Measurements from ENCODE around the gene FHIT.

The FHIT gene

GRCh38 chr3:59885101-59885500, 1366.2 kb downstream of the FHIT start:
- TF ChIP-seq POLR2AphosphoS5 (IDR thresholded peaks at IDR 0.05; ENCODE audit: low read depth, low read length) (no peak), SIN3A (IDR thresholded peaks at IDR 0.05; ENCODE audit: borderline replicate concordance, insufficient read depth, low read length) (no peak), TAF1 (IDR thresholded peaks at IDR 0.05; ENCODE audit: borderline replicate concordance, insufficient read depth, low read length) (no peak), FOXP2 (optimal IDR thresholded peaks at IDR 0.05; ENCODE audit: borderline replicate concordance, extremely low read depth, extremely low read length, insufficient read depth) (no peak), REST (IDR thresholded peaks at IDR 0.05; ENCODE audit: insufficient read depth in 1 of 2, low read depth in 2 of 2, low read length in 2 of 2) (no peak)

GRCh38 chr3:59884409-59884808, 1366.8 kb downstream of the FHIT start:
- no peak for TF ChIP-seq POLR2AphosphoS5 (IDR thresholded peaks at IDR 0.05; ENCODE audit: low read depth, low read length)
- TF ChIP-seq FOXP2 (optimal IDR thresholded peaks at IDR 0.05; ENCODE audit: borderline replicate concordance, extremely low read depth, extremely low read length, insufficient read depth): no peak
- no peak for TF ChIP-seq REST (IDR thresholded peaks at IDR 0.05; ENCODE audit: insufficient read depth in 1 of 2, low read depth in 2 of 2, low read length in 2 of 2)
- no peak for TF ChIP-seq SIN3A (IDR thresholded peaks at IDR 0.05; ENCODE audit: borderline replicate concordance, insufficient read depth, low read length)
- no peak for TF ChIP-seq TAF1 (IDR thresholded peaks at IDR 0.05; ENCODE audit: borderline replicate concordance, insufficient read depth, low read length)

DNA sequence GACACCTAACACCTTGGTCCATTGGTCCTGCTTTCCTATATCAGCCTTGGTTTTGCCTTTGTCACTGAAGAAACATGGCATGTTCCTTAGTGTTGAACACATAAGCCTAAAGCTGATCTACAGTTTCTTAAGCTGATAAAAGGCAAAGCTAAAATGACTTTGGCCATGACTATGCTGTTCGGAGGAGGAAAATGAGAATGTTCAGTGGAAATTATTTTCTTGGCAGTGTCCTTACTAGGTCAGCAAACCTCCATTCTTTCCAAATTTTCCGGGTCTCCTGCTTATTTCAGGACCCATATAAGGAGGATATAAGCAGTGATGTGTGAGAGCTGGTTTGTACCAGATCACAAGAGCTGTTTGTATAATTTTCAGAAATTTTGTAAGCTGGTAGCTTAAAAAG, 1368.5 kb downstream of the FHIT start:
- TF ChIP-seq REST (IDR thresholded peaks at IDR 0.05; ENCODE audit: insufficient read depth in 1 of 2, low read depth in 2 of 2, low read length in 2 of 2) (no peak), FOXP2 (optimal IDR thresholded peaks at IDR 0.05; ENCODE audit: borderline replicate concordance, extremely low read depth, extremely low read length, insufficient read depth) (no peak), TAF1 (IDR thresholded peaks at IDR 0.05; ENCODE audit: borderline replicate concordance, insufficient read depth, low read length) (no peak)

GRCh38 chr3:59880717-59881116, 1370.5 kb downstream of the FHIT start:
- TF ChIP-seq SIN3A (IDR thresholded peaks at IDR 0.05; ENCODE audit: borderline replicate concordance, insufficient read depth, low read length): no peak
- no peak for TF ChIP-seq TAF1 (IDR thresholded peaks at IDR 0.05; ENCODE audit: borderline replicate concordance, insufficient read depth, low read length)
- no peak for TF ChIP-seq REST (IDR thresholded peaks at IDR 0.05; ENCODE audit: insufficient read depth in 1 of 2, low read depth in 2 of 2, low read length in 2 of 2)
- TF ChIP-seq POLR2AphosphoS5 (IDR thresholded peaks at IDR 0.05; ENCODE audit: low read depth, low read length): no peak
- no peak for TF ChIP-seq FOXP2 (optimal IDR thresholded peaks at IDR 0.05; ENCODE audit: borderline replicate concordance, extremely low read depth, extremely low read length, insufficient read depth)

GRCh38 chr3:59879031-59879581, 1372.1 kb downstream of the FHIT start:
- TF ChIP-seq SIN3A (IDR thresholded peaks at IDR 0.05; ENCODE audit: borderline replicate concordance, insufficient read depth, low read length) (no peak), TAF1 (IDR thresholded peaks at IDR 0.05; ENCODE audit: borderline replicate concordance, insufficient read depth, low read length) (no peak), FOXP2 (optimal IDR thresholded peaks at IDR 0.05; ENCODE audit: borderline replicate concordance, extremely low read depth, extremely low read length, insufficient read depth) (no peak), REST (IDR thresholded peaks at IDR 0.05; ENCODE audit: insufficient read depth in 1 of 2, low read depth in 2 of 2, low read length in 2 of 2) (no peak), POLR2AphosphoS5 (IDR thresholded peaks at IDR 0.05; ENCODE audit: low read depth, low read length) (no peak)
